GM10266 (cell line): ENCODE results near the gene CREB3L2.
"Not testable (repeated sequence)": the region's sequence is repeated elsewhere in the genome, so short reads cannot be mapped to it uniquely, and the experiment has no call there.

ENCODE experiments used
- DNase-seq: peaks from one replicate; pipeline ENCODE4 v3.0.0; 2012; ENCODE audit errors: extremely low spot score
- TF ChIP-seq, protein P1 (sequence below): IDR thresholded peaks from 2 replicates; pipeline ENCODE4 v1.5.1; 2012; ENCODE audit warnings: mild to moderate bottlenecking, low read depth; ENCODE audit not compliant: control insufficient read depth, insufficient read depth; ENCODE audit errors: missing control alignments

Gene CREB3L2

DNA sequence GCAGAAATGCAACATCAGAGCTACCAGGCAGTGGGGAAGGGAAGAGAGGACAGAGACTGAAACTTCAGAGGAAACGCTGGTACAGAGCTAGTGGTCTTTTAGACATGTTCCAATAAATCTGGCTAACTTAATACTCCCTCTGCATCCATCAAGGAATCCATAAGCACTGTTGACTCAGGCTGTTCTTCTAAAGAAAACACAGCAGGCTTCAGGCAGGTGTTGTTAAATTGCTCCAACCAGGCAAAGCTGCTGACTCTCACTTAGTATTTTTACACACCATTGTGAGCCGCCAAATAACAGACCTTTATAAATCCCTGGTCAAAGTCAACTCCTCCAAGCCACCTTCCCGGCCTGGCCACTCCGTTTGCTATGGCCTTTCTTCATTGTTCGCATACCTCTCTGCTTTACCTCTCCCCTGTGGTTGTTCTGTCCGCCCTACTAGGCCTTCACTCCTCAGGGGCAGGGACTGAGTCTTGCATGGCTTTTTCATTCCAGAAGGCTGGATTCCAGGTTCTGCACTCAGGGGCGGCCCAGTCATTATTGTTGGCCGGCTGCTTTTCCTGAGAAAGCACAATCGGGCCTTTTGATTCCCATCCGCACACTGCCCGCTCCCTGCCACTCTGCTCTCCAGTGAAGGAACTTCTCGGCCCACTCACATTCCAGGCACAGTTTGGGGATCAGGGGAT lies 18.4 kb downstream of the CREB3L2 start:
- DNase-seq = no peak
- TF ChIP-seq, protein P1, sequence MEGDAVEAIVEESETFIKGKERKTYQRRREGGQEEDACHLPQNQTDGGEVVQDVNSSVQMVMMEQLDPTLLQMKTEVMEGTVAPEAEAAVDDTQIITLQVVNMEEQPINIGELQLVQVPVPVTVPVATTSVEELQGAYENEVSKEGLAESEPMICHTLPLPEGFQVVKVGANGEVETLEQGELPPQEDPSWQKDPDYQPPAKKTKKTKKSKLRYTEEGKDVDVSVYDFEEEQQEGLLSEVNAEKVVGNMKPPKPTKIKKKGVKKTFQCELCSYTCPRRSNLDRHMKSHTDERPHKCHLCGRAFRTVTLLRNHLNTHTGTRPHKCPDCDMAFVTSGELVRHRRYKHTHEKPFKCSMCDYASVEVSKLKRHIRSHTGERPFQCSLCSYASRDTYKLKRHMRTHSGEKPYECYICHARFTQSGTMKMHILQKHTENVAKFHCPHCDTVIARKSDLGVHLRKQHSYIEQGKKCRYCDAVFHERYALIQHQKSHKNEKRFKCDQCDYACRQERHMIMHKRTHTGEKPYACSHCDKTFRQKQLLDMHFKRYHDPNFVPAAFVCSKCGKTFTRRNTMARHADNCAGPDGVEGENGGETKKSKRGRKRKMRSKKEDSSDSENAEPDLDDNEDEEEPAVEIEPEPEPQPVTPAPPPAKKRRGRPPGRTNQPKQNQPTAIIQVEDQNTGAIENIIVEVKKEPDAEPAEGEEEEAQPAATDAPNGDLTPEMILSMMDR = no peak

DNA sequence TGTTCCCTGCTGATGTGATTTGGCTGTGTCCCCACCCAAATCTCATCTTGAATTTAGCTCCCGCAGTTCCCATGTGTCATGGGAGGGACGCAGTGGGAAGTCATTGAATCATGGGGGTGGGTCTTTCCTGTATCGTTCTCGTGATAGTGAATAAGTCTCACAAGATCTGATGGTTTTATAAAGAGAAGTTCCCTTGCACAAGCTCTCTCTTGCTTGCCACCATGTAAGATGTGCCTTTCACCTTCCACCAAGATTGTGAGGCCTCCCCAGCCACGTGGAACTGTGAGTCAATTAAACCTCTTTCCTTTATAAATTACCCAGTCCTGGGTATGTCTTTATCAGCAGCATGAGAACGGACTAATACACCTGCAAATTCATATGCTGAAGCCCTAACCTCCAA lies 19.5 kb downstream of the CREB3L2 start:
- DNase-seq = not testable (repeated sequence)

DNA sequence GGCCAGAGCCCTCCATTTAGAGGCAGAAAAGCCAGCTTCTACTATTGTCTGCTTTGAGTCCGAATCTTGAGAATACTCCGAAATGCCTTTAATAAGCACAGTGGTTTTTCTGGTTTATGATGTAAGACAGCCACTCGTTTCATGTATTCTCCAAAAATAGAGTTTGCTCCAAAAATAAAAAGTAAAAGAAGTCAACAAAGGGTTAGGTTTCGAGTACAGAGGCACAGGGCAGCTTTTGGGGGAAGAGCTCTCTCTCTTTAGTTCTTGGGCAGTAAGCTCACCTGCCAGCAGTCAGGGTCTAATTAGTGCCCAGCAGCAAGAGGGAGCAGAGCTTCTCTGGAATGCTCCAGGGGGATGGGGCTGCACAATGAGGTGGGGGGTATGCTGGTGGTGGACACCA lies 20.2 kb downstream of the CREB3L2 start:
- DNase-seq = peak; percentile 58
- TF ChIP-seq, protein P1 = no peak

DNA sequence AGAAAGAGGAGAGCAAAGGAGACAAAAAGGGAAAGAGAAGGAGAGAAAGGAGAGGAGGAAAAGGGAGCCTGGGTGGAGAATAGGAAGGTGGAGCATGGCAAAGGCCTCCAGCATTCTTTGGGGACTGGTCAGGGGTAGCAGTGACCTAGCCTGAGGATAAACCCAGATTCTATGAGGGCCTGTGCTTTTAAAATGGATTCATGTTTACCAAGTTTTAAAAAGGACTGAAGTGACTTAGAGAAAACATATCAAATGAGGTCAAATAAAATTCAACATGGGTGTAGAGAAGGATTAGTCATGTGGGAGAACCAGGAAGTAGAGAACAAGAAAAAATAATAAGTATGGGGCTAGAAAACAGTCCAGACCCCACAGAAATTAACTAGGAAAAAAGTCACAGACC lies 20.7 kb downstream of the CREB3L2 start:
- TF ChIP-seq, protein P1 = no peak
- DNase-seq = no peak

DNA sequence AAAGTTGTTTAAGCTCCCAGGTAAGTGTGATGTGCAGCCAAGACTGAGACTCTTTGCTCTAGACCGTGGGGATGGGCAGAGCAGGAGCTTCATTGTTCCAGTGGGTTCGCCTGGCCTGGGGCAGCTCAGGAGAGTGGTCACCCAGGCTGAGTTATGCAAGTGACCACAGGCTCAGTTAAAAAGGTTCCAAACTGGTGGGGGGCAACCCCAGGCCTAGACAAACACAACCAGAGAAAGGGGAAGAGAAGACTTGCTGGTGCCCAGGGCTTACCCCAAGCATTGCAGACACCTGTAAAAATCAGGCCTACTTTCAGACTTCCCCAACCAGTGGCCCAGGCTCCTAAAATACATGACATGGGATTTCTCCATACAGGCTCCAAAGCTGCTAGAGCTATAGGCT lies 21.6 kb downstream of the CREB3L2 start:
- DNase-seq = no peak
- TF ChIP-seq, protein P1 = no peak

DNA sequence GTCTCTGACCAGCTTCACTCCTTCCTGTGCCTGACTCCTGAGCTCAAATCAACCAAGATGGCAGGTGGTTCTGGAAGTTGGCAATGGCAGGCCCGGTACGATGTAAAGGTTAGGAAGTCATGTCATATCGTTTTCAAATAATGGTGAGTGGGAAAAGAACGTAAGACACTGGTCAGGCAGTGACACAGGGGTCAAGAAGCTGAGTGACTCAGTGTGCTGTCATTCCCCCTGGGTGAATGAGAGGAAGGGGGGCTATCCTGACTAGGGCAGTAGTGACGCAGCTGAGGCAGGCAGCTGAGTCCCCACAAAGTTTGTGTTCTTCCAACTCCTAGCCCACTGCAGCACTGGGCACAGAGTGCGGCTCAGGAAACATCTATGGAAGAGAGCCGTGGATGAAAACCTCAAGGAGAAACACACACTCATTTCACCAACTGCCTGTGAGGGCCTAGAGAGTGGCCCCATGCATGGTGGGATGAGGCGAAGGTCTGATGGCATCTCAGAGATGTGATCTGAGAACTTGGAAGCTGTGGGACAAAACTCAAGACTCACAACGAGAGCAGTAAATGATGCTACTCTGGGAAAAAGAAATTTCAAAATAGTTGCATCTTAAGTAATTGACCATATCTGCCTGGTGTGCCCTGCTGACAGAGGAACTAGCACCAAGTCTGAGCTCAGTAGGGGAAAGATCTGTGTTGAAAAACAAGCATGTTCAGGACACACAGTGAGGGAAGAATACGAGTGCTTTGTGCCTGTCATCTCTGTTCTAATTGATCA lies 23.2 kb downstream of the CREB3L2 start:
- TF ChIP-seq, protein P1 = no peak
- no peak for DNase-seq

DNA sequence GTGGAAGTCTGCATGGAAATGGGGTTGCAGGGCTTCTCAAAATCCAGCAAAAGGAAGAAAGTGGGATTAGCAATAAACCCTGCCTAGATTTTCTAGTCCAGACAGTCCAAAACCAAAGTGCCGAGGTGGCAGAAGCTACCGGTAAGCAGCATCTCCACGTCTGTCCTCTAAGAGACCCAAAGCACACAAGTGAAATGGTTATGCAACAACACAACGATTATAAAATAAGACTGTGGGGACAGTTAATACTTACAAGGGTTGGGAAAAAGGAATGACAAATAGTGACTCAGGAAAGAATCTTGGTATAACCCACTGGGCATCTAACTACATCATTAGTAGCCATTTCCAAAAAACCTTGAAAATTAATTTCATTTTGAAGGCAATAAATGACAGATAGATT lies 24.7 kb downstream of the CREB3L2 start:
- TF ChIP-seq, protein P1 = no peak
- no peak for DNase-seq
